Astrocyte (in vitro differentiated cells and primary cell): Measurements from ENCODE around the gene LNPK.

Source experiments
- EZH2 ChIP-seq: IDR thresholded peaks from 2 replicates; pipeline ENCODE4 v1.6.1; 2012; ENCODE audit warnings: mild to moderate bottlenecking, low read length, inconsistent platforms; ENCODE audit not compliant: insufficient read depth
- TF ChIP-seq, protein P1 (sequence below): IDR thresholded peaks from 2 replicates; pipeline ENCODE4 v1.5.1; 2011; ENCODE audit warnings: low read depth, mild to moderate bottlenecking, inconsistent platforms, low read length, moderate library complexity; ENCODE audit not compliant: insufficient read depth

DNA sequence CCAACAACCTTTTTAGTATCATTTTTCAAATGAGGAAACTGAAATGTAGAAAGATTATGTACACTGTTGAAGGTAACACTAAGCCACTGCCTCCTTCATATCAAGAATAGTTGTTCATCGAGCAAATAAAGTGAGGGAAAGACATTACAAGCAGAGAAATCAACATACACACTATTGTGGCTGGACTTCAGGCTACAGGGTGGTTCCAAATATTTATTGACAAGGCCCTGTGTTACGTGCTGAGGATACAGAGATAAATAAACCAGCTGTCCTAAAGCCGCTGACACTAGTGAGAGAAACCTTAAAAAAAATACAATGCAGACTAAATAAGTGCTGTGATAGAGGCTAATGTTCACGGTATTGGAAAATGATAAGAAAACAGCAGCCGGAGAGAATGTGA is 1.9 kb upstream of the LNPK start:
- TF ChIP-seq, protein P1, sequence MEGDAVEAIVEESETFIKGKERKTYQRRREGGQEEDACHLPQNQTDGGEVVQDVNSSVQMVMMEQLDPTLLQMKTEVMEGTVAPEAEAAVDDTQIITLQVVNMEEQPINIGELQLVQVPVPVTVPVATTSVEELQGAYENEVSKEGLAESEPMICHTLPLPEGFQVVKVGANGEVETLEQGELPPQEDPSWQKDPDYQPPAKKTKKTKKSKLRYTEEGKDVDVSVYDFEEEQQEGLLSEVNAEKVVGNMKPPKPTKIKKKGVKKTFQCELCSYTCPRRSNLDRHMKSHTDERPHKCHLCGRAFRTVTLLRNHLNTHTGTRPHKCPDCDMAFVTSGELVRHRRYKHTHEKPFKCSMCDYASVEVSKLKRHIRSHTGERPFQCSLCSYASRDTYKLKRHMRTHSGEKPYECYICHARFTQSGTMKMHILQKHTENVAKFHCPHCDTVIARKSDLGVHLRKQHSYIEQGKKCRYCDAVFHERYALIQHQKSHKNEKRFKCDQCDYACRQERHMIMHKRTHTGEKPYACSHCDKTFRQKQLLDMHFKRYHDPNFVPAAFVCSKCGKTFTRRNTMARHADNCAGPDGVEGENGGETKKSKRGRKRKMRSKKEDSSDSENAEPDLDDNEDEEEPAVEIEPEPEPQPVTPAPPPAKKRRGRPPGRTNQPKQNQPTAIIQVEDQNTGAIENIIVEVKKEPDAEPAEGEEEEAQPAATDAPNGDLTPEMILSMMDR, result no peak
- no peak for TF ChIP-seq EZH2
